Right lobe of liver (tissue), 6 donors: ENCODE results near the gene AKAP4. TPM values are rescaled to one million over a fixed set of nuclear protein-coding genes. Genes with fewer than 3 reads are reported as not detected.
A peak's percentile ranks its signal among the peaks of the same experiment; 100 is the strongest.

Source experiments
- ATAC-seq, 4 donors: fragments of 200-7000 bp; cut with Tn5 transposase; one replicate each; pipeline ENCODE4 v1.9.1; 2020; ENCODE audit warnings: mild to moderate bottlenecking in 4 of 4, moderate library complexity in 4 of 4
- DNase-seq, 3 donors: peaks; one replicate each; pipeline ENCODE4 v3.0.0-alpha.2; 2020
- H3K27ac ChIP-seq, 3 donors: fragments of 200-600 bp; one replicate each; pipeline ENCODE4 v1.8.0; 2022
- H3K27me3 ChIP-seq, 2 donors: fragments of 200-600 bp; one replicate each; pipeline ENCODE4 v1.8.0; 2022
- H3K36me3 ChIP-seq, 4 donors: fragments of 200-600 bp; sonication (generic) in 1 of 4; one replicate each; pipeline versions ENCODE4 v1.5.1 to v1.8.0; 2017 to 2022; ENCODE audit warnings: control low read depth in 1 of 4
- H3K4me1 ChIP-seq, 4 donors: fragments of 200-600 bp; sonication (generic) in 1 of 4; one replicate each; pipeline versions ENCODE4 v1.5.1 to v1.8.0; 2017 to 2022; ENCODE audit warnings: control low read depth in 1 of 4
- H3K4me3 ChIP-seq, 3 donors: fragments of 200-600 bp; one replicate each; pipeline ENCODE4 v1.8.0; 2022
- H3K9me3 ChIP-seq, 4 donors: fragments of 200-600 bp; sonication (generic) in 1 of 4; one replicate each; pipeline versions ENCODE4 v1.5.1 to v1.8.0; 2017 to 2022; ENCODE audit warnings: control low read depth in 1 of 4
- POLR2A ChIP-seq: fragments of 450-650 bp; IDR thresholded peaks from one replicate; pipeline ENCODE4 v1.6.1; 2017; ENCODE audit warnings: antibody characterized with exemption, mild to moderate bottlenecking
- WGBS: methylation state at CpG from one replicate; pipeline ENCODE4 v1.1.6; 2018; ENCODE audit warnings: low coverage, low lambda C conversion rate; ENCODE audit not compliant: insufficient coverage; ENCODE audit errors: missing lambda C conversion rate; 5-methylcytosine and 5-hydroxymethylcytosine counted together
- intact Hi-C, 2 donors: fragments of 100-400 bp; cut with DNase I; formaldehyde crosslinking; loops; one replicate each; pipeline versions ENCODE4 v1.11.2 to v1.14.1; 2022
- small RNA-seq, 2 experiments: library from RNA; depleted of rRNA; stranded (forward); fragments of <200 nt; gene quantifications; one replicate each; pipeline ENCODE3, GENCODE V24; 2016
- total RNA-seq, 6 experiments: library from RNA; depleted of rRNA in 2 of 6; stranded (reverse); fragments of >200 nt in 2 of 6; fragmentation: NEBNext Ultra II Directional in 3 of 6; extraction: Animal tissue kit (Norgen Biotek cat#: 25700) in 3 of 6; gene quantifications; one replicate each; pipeline versions ENCODE4 v1.1.0 to v1.2.4, GENCODE V29; 2016 to 2023
- TF ChIP-seq, protein P1 (sequence below), 4 donors: fragments of 200-600 bp in 3 of 4; fragments of 450-650 bp in 1 of 4; IDR thresholded peaks; one replicate each; pipeline versions ENCODE4 v1.5.1 to v1.8.0; 2016 to 2022; ENCODE audit warnings: antibody characterized with exemption in 4 of 4, mild to moderate bottlenecking in 2 of 4
- donor health status: DM: no; HTN: yes; CAD: no.
- donor health status: DM: no; HTN: no; CAD: no.
- donor health status: DM: no; HTN: no; CAD: no.
- donor health status: DM: no; HTN: yes; CAD: no.
- donor health status: DM: no; HTN: yes; CAD: no.

The AKAP4 gene
- total RNA-seq, 6 experiments from 2014 or later: not detected

GRCh38 chrX:50152456-50152855 is 48.4 kb downstream of the AKAP4 start:
- Histone ChIP-seq H3K4me1 (no peaks in the 10 kb centered on the region), H3K36me3 (no peaks in the 10 kb centered on the region), H3K27me3 (no peaks in the 10 kb centered on the region), H3K9me3 (no peaks in the 10 kb centered on the region), H3K4me3 (no peak overlapping the region), H3K27ac (no peak overlapping the region)
- intact Hi-C loops: no loop called here
- ATAC-seq (no peak), DNase-seq (no peak)
- WGBS: 91% methylated on average over 2 of the region's 2 CpGs
- no peak for TF ChIP-seq POLR2A
- TF ChIP-seq, protein P1, sequence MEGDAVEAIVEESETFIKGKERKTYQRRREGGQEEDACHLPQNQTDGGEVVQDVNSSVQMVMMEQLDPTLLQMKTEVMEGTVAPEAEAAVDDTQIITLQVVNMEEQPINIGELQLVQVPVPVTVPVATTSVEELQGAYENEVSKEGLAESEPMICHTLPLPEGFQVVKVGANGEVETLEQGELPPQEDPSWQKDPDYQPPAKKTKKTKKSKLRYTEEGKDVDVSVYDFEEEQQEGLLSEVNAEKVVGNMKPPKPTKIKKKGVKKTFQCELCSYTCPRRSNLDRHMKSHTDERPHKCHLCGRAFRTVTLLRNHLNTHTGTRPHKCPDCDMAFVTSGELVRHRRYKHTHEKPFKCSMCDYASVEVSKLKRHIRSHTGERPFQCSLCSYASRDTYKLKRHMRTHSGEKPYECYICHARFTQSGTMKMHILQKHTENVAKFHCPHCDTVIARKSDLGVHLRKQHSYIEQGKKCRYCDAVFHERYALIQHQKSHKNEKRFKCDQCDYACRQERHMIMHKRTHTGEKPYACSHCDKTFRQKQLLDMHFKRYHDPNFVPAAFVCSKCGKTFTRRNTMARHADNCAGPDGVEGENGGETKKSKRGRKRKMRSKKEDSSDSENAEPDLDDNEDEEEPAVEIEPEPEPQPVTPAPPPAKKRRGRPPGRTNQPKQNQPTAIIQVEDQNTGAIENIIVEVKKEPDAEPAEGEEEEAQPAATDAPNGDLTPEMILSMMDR (IDR thresholded peaks at IDR 0.05): no peak

DNA sequence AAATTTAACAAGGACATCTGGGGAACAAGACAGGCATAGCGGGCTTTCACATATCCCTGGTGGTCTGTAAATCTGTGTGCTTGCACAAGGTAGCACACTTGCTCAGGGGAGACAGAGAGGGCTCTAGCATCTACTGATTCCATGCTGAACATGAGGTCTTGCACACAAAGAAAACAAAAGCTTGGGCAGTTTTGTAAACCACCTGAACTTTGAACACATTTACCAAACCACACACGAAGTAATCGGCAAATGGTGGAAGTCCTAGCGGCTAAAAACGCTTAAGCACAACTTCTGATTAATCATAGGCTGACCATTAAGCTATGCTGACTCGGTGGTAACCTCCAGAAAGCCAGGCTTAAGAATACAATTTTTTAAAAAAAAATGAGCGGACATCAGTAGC is 52.8 kb downstream of the AKAP4 start:
- H3K4me3 ChIP-seq: no peak overlapping the region
- WGBS: 28% methylated on average over 7 of the region's 7 CpGs
- intact Hi-C loops: no loop called here
- H3K27ac ChIP-seq: no peak overlapping the region
- ATAC-seq (peak in 2 of 4 donors; percentile 27 to 50), DNase-seq (no peak)
- H3K4me1 ChIP-seq: no peaks in the 10 kb centered on the region
- TF ChIP-seq, protein P1 (IDR thresholded peaks at IDR 0.05): no peak
- no peak for TF ChIP-seq POLR2A
- no peaks in the 10 kb centered on the region for H3K36me3 ChIP-seq
- no peaks in the 10 kb centered on the region for H3K9me3 ChIP-seq
- H3K27me3 ChIP-seq: no peaks in the 10 kb centered on the region

Small RNAs within 50 kb of the gene (small RNA-seq; reads per million reads assigned to genes)
- gene PYY3 (0 reads per million in 2 experiments), gene RF00019 (0 reads per million in 2 experiments)

Other genes starting within 250 kb of the AKAP4 start
- 1 to 10 TPM in 1 of 6 experiments, under 1 TPM in 5; 0.18 to 1.5 (median 0.42) TPM for gene CCNB3, start 3.8 kb upstream of the AKAP4 start, total RNA-seq